GOT3 (cell line): Measurements from ENCODE around the gene SLIT3.
"Not testable (repeated sequence)": the region's sequence is repeated elsewhere in the genome, so short reads cannot be mapped to it uniquely, and the experiment has no call there.

Source experiments
- DNase-seq: peaks from one replicate; lab custom pipeline; 2025; ENCODE audit warnings: mixed read lengths; lab: John Stamatoyannopoulos, UW

SLIT3 gene

DNA sequence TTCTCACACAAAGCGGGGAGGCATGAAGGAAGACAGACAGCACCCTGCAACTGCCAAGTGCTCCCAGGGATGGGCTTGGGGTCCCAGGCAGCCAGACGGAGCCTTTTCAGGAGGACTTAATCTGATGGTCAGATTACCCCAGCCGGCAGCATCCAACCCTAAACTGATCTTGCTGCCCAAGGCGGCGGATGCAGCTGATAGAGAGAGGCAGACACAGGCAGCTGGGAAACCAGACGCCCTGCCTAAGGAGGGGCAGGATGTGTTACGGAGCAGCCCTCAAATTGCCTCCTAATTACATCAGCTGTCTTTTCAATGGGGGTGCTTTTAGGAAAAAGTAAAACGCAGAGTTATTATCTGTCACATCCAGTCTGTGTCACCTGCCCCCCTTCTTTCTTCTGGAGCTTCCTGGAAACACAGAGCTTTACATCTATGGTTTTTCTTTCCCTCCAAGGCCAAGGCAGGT, 530.9 kb downstream of the SLIT3 start:
- DNase-seq, result no peak

DNA sequence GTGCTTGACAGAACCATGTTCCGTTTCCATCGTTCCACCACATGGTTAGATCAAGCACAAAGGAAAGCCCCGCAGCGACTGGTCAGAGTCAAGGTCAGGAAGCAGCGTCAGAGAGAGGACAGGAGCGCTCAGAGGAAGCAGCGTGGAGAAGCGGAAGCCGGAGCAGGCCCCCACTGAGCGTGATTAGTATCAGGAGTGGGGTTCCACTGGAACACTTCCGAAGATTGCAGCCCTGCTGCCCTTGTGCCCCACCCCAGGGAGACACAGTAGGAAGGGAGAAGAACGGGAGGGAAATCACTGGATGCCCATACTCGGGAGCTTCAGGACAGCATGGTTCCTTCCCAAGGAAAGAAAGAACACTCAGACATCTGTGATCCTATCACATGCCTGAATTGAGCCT, 532.8 kb downstream of the SLIT3 start:
- no peak for DNase-seq

DNA sequence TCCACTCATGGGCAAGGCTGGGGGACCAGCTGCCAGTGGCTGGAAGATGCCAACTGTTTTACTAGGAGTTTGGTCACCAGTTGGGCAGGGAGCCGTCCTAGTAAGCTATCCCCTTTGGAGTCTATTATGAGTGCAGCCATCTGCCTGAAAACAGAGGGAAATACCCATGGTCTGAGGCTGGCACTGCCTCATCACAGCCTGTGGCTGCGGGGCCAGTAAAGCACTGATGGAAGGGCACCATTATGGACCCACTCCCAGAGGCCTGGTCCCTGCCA, 534.6 kb downstream of the SLIT3 start:
- DNase-seq, result peak; percentile 42

DNA sequence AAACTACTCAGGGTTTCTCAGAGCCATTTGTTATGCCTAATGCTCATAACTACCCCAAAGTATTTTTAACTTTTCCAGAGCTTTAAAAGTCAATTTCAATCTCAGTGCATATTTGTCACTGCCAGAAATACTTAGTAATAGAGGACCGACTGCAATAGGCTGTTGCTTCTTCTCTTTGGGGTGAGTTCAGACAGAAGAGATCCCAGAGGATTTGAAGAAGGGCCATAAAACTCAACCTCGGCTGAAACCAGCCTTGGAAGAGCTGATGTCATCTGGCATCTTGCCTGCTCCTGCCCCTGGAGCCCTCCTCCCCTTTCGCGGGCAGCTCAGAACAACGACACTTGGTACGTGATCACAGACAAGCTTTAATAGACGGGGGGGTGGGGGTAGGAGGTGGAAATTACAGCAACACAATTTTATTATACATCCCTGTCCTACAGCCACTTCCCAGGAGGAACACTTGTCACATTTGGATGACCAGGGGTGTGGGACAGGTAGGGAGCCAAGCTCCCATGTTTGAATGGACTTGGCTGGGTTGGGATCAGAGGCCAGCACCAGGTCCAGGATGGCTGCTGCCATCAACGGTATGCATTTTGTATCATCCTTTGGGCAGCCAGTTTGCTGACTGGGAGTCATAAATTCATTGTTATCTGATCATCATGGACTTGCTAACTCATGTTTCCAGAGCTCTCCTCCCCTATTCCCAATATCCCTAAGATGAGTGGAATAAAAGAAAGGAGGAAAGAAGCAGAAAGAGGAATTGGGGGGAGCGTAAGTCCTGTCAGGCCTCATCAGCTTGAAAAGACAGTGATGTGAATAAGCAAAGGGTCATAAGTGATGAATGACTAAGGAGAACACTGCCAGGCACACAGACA, 535.2 kb downstream of the SLIT3 start:
- DNase-seq, result peak; percentile 55

DNA sequence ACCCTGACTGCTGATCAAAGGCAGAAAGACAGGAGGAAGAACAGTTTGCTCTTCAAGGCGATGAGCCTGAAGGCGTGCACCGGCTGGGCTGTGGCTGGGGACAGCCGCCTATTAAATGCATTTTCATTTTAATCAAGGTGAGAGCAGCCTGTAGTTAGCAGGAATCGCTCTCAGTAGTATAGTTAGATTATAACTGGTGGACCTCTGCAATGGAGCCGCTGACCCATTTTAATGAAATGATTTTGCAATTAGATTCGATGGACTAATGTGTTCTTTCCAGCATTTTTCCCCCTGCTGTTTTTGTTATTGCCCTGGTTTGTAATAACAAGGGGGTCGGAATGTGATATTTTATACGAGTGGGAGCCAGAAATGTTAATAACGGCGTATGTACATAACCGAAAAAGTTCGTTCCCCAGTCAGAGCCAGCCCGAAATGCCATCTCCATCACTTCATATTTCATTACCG, 535.8 kb downstream of the SLIT3 start:
- no peak for DNase-seq

DNA sequence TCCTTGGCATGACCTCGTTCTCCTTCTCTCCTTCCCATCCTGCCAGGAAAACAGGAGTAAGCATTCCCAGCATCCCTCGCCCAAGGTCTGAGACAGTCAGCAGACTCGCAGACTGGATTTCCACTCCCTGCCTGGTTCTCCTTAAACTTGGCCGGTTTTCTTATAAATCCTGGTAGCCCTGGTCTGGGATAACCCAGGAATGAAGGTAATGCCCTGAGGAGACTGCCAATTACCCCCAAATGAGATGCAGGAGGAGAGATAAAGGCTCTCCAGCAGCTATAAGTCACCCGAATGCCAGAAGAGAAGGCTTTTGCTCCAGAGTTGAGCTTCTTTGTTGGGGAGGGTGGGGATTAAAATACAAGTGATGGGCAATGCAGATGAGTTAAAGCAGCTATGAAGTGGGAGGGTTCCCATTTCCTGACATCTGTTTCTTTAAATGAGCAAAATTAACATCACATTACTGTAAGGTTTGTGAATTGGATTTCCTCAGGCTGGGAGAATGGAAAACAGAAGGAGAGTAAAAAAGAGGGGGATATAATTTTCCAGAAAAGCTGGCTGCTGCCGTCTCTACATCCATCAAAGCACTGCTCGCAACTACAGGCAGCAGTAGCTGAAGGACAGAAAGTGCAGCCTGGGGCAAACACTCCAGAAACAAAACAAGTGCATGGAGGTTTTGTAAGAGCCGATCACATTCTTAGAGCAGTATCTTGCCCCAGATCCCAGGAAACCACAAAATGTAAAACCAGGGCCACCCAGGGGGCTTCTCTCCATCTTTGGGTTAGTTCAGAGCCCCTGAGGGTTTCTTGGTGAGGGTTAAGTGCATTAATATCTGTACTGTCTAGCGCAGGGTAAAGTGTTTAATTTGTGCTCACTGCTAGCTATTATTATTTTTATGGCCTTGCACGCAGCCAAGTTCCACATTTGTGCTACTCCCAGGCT, 544.2 kb downstream of the SLIT3 start:
- no peak for DNase-seq

DNA sequence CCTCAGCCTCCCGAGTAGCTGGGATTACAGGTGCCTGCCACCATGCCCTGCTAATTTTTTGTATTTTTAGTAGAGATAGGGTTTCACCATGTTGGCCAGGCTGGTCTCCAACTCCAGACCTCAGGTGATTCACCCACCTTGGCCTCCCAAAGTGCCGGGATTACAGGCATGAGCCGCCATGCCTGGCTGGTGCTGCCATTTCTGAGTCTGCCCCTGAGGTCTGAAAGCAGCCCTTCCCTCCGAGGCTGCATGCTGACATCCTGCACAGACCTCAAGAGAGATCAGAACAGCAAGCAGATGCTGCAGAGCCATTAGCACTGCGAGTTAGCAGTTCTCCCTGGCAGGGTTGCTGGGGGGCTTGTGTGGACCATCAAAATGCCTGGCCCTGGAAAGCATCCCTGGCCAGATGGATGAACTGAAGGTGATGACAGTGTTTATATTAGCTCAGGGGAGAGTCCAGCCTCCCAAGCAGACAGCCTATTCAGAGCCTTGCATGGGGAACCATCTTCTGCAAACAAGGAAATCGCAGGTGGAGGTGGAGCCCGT, 545.3 kb downstream of the SLIT3 start:
- DNase-seq, result no peak

DNA sequence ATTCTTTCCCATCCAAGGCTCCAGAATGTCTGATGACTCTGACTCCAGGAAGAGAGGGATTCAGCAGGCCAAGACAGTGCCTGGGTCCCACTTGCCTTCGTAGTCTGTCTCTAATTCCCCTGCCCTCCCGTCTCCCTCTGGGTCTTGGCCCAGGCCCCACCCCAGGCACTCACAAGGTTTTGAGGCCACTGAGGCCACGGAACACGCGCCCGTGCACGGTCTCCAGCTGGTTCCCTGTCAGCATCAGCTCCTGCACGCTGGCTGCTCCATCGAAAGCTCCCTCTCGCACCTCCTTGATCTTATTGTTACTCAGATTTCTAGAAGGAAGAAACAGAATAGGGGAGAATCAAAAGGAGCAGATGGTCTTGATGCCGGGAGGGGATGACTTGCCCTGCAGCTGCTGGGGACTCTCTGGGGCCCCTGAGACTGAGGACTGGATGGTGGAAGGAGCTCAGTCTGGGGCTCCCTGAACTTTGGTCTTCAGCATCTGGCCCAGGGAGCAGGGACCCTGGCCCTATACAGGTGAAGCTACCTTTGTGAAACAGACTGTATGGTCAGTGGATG, 547.2 kb downstream of the SLIT3 start:
- no peak for DNase-seq

DNA sequence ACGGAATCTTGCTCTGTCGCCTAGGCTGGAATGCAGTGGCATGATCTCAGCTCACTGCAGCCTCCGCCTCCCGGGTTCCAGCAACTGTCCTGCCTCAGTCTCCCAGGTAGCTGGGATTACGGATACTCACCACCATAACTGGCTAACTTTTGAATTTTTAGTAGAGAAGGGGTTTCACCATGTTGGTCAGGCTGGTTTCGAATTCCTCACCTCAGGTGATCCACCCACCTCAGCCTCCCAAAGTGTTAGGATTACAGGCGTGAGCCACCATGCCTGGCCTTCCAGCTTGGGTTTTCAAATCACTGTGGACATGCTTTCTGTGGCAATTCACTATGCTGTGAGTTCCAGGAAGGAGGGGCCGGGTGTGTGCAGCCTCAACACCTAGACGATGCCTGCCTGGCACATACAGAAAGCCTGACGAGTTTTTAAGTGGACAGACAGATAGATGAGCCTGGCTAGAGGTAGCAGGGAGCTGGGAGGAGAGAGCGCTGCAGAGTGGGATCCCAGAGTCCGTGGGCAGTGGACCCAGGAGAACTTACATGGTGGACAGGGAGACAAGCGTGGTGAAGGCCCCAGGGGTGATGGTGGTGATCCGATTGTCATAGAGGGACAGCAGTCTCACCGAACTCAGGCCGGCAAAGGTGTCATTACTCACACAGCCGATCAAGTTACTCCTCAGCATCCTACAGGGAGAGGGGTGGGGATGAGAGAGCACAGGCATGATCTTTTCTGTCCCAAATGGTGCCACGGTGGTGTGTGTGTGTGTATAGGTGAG, 548.3 kb downstream of the SLIT3 start:
- DNase-seq, result no peak

DNA sequence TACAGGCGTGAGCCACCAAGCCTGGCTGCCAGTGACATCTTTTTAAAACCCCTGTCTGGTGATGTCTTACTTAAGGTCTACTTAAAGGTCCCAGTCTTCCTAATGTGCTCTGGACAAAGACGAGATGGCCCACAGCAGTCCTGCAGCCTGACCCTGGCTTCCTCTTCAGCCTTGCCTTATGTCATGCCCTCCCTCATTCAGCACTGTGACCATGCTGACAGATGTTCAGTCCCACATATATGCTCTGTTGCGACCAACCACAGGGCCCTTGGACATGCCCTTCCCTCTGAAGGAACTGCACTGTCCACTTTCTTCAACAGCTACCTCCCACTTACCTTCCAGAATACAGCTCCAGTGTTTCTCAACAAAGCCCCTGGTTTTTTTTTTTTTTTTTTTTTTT, 548.9 kb downstream of the SLIT3 start:
- no peak for DNase-seq

DNA sequence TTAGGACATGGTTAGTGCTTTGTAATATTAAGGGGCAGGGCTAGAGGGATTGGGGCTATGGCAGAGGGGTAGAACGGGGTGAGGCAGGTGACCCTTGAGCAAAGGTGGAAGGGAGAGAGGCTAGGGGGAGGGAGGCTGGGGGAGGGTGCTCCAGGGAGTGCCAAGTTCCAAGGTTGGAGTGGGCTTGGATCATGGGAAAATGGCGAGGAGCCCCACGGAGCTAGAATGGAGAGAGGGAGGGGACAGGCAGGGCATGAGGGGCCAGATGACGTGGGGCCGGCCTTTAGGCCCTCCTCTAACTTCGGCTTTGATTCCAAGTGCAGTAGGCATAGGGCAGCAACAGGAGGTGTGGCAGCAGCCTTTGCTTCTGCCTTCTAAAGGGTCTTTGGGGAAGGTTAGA, 550.0 kb downstream of the SLIT3 start:
- no peak for DNase-seq

DNA sequence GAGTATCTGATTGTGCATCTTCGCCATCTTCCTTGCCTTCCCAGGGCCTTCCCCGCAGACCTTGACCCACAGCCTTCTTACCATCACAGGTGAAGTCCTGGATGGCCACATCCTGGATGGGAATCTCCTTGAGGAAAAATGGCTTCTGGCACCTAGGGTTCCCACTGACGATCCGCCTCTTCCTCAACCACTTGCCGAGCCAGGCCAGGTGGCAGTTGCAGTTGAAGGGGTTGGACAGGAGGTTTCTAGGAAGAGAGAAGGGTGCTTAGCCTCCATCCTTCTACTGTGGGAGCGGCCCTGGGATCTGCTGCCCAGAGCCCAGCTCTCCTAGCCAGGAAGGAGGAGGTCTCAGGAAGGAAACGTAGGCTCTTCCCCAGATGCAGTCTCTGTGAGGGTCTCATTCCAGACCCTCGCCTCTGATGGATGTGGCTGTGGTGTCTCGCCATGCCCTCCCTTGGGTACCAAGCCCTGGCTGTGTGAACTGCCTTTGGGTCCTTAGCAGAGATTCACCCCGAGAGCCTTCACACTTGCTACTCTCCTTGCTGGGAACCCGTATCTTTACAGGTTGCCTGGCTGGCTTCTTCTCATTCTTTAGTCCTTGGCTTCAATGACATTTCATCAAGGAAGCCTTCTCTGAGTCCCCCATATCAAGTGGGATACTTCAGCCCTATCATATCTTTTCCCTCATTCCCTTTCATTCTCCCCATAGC, 551.4 kb downstream of the SLIT3 start:
- DNase-seq, result no peak

DNA sequence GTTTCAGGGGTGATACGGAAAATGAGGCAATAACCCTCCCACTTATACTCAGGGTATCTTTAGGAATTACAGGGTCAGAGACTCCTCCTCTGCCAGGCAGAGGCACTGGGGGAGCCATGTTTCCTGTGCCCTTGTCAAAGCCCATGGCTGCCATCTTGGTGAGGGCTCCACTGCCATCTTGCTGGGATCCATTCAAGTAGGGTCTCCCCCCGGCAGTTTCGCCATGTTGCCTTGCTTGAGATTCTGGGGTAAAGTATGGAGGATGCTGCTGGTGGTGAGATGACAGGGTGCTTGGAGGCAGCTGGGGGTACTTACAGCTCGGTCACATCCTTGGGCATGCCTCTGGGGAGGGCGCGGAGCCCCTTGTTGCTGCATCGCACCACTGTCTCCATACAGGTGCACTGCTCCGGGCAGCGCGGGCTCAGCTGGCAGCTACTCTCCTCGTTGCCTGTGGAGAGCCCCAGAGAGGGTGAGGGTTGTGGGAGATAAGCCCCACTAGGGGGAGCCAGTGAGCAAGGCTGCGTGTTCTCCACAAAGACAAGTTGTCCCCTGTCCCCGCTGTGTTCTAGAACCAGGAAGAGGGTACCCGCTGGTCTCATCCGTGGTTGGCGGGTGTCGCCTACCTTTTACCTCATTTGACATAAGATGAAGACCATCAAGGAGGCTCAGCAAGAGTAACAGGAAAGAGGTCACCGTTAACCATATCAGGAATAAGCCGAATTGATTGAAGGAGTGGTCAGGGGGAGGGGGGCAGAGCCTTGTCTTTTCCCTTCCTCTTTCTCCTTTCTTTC, 552.8 kb downstream of the SLIT3 start:
- DNase-seq, result no peak

DNA sequence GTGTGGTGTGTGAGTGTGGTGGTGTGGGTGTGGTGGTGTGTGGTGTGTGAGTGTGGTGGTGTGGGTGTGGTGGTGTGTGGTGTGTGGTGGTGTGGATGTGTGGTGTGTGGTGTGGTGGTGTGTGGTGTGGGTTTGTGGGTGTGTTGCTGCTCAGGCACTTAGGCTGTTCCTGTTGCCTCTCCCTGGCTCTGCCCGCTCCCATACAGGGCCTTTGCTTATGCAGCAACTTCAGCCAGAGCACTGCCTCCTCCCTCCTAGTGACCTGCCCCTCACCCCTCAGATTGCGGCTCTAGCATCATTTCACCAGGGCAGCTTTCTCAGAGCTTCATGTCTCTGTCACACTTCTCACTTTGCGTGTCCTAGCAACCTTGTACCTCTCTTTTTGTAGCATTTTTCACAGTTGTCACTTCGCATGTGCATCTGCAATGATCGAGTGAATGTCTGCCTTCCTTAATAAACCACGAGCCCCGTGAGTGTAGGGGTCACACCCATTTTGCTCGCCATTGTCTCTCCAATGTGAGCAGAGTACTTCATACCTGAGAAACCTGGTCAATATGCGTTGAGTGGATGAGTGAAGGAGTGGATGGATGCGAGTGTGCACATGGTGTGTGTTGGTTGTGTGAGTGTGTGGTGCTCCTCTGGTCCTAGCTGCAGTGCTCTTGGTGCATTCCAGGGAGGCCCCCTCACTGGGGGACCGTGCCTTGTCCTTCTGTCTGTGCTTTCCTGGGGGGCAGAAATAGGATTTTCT, 553.9 kb downstream of the SLIT3 start:
- DNase-seq, result no peak

DNA sequence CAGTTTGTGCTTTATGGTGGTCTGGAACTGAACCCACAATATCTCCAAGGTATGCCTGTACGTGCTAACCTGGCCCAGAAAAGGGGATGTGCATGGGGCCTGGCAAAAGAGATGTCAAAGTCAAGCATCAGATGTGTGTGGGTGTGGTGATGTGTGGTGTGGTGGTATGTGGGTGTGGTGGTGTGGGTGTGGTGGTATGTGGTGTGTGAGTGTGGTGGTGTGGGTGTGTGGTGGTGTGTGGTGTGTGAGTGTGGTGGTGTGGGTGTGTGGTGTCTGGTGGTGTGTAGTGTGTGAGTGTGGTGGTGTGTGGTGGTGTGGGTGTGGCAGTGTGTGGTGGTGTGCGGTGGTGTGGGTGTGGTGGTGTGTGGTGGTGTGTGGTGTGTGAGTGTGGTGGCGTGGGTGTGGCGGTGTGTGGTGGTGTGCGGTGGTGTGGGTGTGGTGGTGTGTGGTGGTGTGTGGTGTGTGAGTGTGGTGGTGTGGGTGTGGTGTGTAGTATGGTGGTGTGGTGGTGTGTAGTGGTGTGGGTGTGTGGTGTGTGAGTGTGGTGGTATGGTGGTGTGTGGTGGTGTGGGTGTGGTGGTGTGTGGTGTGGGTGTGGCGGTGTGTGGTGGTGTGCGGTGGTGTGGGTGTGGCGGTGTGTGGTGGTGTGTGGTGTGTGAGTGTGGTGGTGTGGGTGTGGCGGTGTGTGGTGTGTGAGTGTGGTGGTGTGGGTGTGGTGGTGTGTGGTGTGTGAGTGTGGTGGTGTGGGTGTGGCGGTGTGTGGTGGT, 554.6 kb downstream of the SLIT3 start:
- DNase-seq, result not testable (repeated sequence)

DNA sequence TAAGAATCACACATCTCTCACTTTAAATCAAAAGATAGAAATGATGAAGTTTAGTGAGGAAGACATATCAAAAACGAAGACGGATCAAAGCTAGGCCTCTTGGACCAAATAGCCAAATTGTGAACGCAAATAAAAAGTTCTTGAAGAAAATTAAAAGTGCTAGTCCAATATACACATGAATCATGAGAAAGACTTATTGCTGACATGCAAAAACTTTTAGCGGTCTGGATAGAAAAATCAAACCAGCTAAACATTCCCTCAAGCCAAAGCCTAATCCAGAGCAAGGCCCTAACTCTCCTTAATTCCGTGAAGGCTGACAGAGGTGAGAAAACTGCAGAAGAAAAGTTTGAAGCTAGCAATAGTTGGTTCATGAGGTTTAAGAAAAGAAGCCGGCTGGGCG, 557.3 kb downstream of the SLIT3 start:
- DNase-seq, result no peak

DNA sequence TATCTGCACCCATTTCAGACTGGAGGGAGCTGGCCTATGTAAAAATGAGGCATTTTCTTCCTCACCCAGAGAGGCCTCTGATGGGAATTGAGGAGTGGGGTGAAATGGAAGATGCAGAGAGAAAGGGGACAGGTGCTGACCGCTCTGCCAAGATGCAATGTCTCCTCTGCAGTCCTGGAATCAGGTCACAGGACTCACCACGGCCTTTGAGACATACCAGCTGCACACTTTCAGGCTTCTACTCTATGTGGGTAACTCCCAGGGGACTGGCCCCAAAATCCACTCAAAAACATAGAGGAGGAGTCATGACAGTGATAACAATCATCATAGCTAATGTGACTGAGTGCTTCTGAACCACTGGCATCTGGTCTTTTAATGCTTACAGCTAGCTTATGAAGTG, 558.6 kb downstream of the SLIT3 start:
- DNase-seq, result not testable (repeated sequence)

DNA sequence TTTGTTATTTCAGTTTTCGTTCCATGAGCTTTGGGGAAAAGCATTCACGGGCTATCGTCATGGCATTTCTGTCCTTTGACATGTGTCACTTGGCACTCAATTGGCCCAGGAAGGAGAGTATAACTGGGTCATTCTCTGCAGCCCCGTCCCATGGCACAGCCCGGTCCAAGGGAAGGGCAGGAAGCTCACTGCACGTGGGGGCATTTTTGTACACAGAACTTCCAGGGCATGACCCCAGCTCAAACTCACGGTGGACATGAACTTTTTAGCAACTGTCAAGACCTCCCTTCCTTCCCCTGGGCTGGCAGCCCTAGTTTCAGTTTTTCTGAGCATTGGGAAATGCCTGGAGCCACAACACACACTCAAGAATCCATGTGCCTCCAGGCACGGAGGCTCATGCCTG, 560.1 kb downstream of the SLIT3 start:
- DNase-seq, result no peak
